NB4 (cell line): Measurements from ENCODE around the gene SNX18.

Experiments
- MYC ChIP-seq: IDR thresholded peaks from 2 replicates; pipeline ENCODE4 v1.6.1; 2011; ENCODE audit warnings: low read depth, low read length
- POLR2A ChIP-seq: IDR thresholded peaks from 2 replicates; pipeline ENCODE4 v1.6.1; 2011; ENCODE audit warnings: mild to moderate bottlenecking; ENCODE audit not compliant: insufficient read length; ENCODE audit errors: extremely low read depth
- TF ChIP-seq, protein P1 (sequence below): IDR thresholded peaks from one replicate; pipeline ENCODE4 v1.5.1; 2012; ENCODE audit warnings: low read depth, low read length
- TF ChIP-seq, protein P2 (sequence below): IDR thresholded peaks from 2 replicates; pipeline ENCODE4 v1.6.1; 2011; ENCODE audit warnings: low read depth, low read length

DNA sequence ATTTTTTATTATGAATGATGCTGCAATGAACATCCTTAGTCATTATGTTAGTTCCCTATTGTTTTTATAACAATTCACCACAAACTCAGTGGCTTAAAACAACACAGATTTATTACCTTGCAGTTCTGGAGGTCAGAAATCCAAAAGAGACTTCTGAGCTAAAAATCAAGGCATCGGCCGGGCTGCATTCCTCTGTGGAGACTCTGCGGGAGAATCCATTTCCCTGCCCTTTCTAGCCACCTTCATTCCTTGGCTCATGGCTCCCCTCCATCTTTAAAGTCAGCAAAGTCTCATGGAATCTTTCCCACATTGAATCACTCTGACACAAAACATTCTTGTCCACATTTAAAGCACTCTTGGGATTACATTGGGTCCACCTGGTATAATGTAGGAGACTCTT is 38.6 kb downstream of the SNX18 start:
- no peak for TF ChIP-seq POLR2A
- TF ChIP-seq, protein P1, sequence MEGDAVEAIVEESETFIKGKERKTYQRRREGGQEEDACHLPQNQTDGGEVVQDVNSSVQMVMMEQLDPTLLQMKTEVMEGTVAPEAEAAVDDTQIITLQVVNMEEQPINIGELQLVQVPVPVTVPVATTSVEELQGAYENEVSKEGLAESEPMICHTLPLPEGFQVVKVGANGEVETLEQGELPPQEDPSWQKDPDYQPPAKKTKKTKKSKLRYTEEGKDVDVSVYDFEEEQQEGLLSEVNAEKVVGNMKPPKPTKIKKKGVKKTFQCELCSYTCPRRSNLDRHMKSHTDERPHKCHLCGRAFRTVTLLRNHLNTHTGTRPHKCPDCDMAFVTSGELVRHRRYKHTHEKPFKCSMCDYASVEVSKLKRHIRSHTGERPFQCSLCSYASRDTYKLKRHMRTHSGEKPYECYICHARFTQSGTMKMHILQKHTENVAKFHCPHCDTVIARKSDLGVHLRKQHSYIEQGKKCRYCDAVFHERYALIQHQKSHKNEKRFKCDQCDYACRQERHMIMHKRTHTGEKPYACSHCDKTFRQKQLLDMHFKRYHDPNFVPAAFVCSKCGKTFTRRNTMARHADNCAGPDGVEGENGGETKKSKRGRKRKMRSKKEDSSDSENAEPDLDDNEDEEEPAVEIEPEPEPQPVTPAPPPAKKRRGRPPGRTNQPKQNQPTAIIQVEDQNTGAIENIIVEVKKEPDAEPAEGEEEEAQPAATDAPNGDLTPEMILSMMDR, result no peak
- no peak for TF ChIP-seq MYC
- TF ChIP-seq, protein P2, sequence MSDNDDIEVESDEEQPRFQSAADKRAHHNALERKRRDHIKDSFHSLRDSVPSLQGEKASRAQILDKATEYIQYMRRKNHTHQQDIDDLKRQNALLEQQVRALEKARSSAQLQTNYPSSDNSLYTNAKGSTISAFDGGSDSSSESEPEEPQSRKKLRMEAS, result no peak
